Measurements from ENCODE around the gene GPRIN1. TPM values are rescaled to one million over a fixed set of nuclear protein-coding genes. Genes with fewer than 3 reads are reported as not detected.

The GPRIN1 gene
- total RNA-seq, 1 experiment from 2014 or later = 16.7 TPM

DNA sequence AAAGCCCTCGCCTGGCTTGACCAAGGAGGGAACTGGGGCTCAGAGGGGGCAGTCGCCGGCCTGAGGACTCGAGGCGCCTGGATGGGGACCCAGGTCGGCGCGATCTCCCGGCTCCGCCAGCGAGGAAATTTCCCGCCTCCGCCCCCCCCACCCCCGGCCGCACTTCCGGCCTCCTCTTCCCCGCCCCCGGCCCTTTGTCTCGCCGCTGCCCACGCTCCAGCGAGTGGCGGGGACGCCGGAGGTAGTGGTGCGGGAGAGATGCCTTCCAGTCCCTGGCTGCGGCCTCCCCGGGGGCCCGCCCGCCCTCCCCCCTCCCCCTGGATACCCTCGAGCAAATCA is 448 bp upstream of the GPRIN1 start:
- ChIA-PET POLR2A (ENCODE audit: low non-redundant PET) (no interaction called here), CTCF (no interaction called here)
- Histone ChIP-seq H3K36me3 (ENCODE audit: insufficient read depth, low read length, poor library complexity, severe bottlenecking) (no peaks in the 10 kb centered on the region), H3K4me3 (ENCODE audit: low read depth, low read length, poor library complexity, severe bottlenecking) (peak overlapping the region; percentile 53), H3K9me3 (ENCODE audit: low read depth, low read length, poor library complexity, severe bottlenecking) (no peaks in the 10 kb centered on the region), H3K27ac (ENCODE audit: low read depth, low read length, poor library complexity, severe bottlenecking) (peak overlapping the region; percentile 71), H3K4me1 (ENCODE audit: insufficient read depth, low read length, poor library complexity, severe bottlenecking) (peaks cover 9% of the 10 kb centered on the region), H3K27me3 (replicated peaks; ENCODE audit: insufficient read depth, low read depth, low read length, poor library complexity) (no peaks in the 10 kb centered on the region)
- DNase-seq (ENCODE audit: low spot score) = peak; percentile 28
- no TSS peak for BruUV-seq (replicated peaks)
- intact Hi-C loops (cut with micrococcal nuclease; ENCODE audit: unreplicated experiment) = loop anchor here (2.0 kb wide), 1 partner anchor 74 kb away; the partner anchor contains the start of gene RNF44
- TF ChIP-seq EZH2 (IDR thresholded peaks at IDR 0.05; ENCODE audit: borderline replicate concordance, low read depth, low read length, poor library complexity, severe bottlenecking) = no peak
- TF ChIP-seq, protein P1, sequence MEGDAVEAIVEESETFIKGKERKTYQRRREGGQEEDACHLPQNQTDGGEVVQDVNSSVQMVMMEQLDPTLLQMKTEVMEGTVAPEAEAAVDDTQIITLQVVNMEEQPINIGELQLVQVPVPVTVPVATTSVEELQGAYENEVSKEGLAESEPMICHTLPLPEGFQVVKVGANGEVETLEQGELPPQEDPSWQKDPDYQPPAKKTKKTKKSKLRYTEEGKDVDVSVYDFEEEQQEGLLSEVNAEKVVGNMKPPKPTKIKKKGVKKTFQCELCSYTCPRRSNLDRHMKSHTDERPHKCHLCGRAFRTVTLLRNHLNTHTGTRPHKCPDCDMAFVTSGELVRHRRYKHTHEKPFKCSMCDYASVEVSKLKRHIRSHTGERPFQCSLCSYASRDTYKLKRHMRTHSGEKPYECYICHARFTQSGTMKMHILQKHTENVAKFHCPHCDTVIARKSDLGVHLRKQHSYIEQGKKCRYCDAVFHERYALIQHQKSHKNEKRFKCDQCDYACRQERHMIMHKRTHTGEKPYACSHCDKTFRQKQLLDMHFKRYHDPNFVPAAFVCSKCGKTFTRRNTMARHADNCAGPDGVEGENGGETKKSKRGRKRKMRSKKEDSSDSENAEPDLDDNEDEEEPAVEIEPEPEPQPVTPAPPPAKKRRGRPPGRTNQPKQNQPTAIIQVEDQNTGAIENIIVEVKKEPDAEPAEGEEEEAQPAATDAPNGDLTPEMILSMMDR (conservative IDR thresholded peaks at IDR 0.05; ENCODE audit: low read depth, low read length) = no peak

DNA sequence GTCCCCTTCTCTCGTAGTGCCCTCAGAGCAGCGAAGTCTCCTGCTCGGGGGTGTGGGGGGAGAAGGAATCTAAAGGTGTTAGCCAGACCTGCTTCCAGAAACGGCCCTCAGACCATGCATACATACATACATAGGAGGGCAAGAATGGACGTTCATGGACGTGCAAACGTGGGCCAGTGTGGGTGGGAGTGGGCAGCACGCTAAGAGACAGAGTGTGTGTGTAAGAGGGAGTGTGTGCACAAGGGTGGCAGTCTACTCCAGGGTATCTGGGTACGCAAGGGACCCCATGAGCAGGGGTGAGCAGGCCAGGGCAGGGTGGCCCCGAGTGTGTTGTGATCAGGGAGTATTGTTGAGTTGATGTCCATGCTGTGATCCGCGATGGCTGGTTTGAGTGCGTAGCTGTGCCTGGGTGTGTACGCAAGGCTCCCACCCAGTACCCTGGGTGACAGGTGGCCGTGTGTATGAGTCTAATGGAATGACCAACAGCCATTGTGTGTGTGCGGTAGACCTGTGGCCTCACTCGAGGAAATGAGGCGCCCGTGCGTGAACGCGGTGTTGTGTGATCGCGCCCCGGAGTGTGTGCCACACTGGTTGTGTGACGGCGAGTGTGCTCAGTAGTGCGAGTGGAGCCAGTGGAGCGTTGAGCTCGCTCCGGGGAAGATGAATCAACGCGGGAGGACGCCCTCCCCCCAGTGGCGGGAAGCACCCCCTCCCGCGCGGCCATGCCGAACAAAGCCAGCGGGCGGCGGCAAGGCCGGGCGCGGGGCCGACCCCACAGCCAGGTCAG is 826 bp downstream of the GPRIN1 start:
- H3K9me3 ChIP-seq (ENCODE audit: low read depth, low read length, poor library complexity, severe bottlenecking) = no peaks in the 10 kb centered on the region
- BruUV-seq (replicated peaks) = no TSS peak
- H3K27ac ChIP-seq (ENCODE audit: low read depth, low read length, poor library complexity, severe bottlenecking) = no peak overlapping the region
- no peaks in the 10 kb centered on the region for H3K36me3 ChIP-seq (ENCODE audit: insufficient read depth, low read length, poor library complexity, severe bottlenecking)
- CTCF ChIA-PET = no interaction called here
- peak; percentile 32 for DNase-seq (ENCODE audit: low spot score)
- peaks cover 9% of the 10 kb centered on the region for H3K4me1 ChIP-seq (ENCODE audit: insufficient read depth, low read length, poor library complexity, severe bottlenecking)
- intact Hi-C loops (cut with micrococcal nuclease; ENCODE audit: unreplicated experiment) = no loop called here
- H3K4me3 ChIP-seq (ENCODE audit: low read depth, low read length, poor library complexity, severe bottlenecking) = peak overlapping the region; percentile 53
- TF ChIP-seq, protein P1 (conservative IDR thresholded peaks at IDR 0.05; ENCODE audit: low read depth, low read length) = no peak
- TF ChIP-seq EZH2 (IDR thresholded peaks at IDR 0.05; ENCODE audit: borderline replicate concordance, low read depth, low read length, poor library complexity, severe bottlenecking) = no peak
- no peaks in the 10 kb centered on the region for H3K27me3 ChIP-seq (replicated peaks; ENCODE audit: insufficient read depth, low read depth, low read length, poor library complexity)
- POLR2A ChIA-PET (ENCODE audit: low non-redundant PET) = no interaction called here

DNA sequence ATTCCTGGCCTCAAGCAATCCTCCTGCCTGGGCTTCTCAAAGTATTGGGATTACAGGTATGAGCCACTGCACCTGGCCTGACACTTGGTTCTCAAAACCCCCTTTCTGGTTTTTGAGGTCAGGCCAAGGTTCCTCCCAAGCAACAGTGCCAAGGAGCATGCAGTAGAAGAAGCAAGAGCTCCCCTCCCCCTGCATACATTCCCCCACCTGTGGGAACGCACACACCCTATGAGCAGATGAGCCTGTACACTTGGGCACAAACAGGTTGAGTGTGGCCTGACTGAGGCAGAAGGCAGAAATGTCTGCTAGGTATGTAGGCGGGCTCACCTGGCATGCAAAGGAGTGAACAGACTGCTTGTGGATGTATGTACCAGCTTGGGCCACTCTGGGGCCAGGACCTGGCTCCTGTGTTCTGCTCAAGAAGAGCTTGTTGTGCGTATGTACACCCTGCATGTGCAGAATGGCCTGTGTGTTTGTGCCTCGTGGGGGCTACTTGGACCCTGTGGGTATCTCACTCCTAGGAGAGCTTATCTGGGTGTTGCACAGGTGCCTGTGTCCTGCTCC is 1.7 kb downstream of the GPRIN1 start:
- ChIA-PET CTCF (no interaction called here), POLR2A (ENCODE audit: low non-redundant PET) (no interaction called here)
- no peak overlapping the region for H3K27ac ChIP-seq (ENCODE audit: low read depth, low read length, poor library complexity, severe bottlenecking)
- peaks cover 9% of the 10 kb centered on the region for H3K4me1 ChIP-seq (ENCODE audit: insufficient read depth, low read length, poor library complexity, severe bottlenecking)
- H3K36me3 ChIP-seq (ENCODE audit: insufficient read depth, low read length, poor library complexity, severe bottlenecking) = no peaks in the 10 kb centered on the region
- H3K9me3 ChIP-seq (ENCODE audit: low read depth, low read length, poor library complexity, severe bottlenecking) = no peaks in the 10 kb centered on the region
- TF ChIP-seq, protein P1 (conservative IDR thresholded peaks at IDR 0.05; ENCODE audit: low read depth, low read length) = no peak
- TF ChIP-seq EZH2 (IDR thresholded peaks at IDR 0.05; ENCODE audit: borderline replicate concordance, low read depth, low read length, poor library complexity, severe bottlenecking) = no peak
- BruUV-seq (replicated peaks) = no TSS peak
- no peaks in the 10 kb centered on the region for H3K27me3 ChIP-seq (replicated peaks; ENCODE audit: insufficient read depth, low read depth, low read length, poor library complexity)
- intact Hi-C loops (cut with micrococcal nuclease; ENCODE audit: unreplicated experiment) = no loop called here
- DNase-seq (ENCODE audit: low spot score) = no peak
- no peak overlapping the region for H3K4me3 ChIP-seq (ENCODE audit: low read depth, low read length, poor library complexity, severe bottlenecking)

Measured in A673 (cell line).